GM18505 (cell line): Measurements from ENCODE around the gene MYH1.

ENCODE experiments used
- ATAC-seq: cut with Tn5 transposase; IDR thresholded peaks from one replicate; pipeline ENCODE4 v1.9.1; 2021; ENCODE audit not compliant: unreplicated experiment
- POLR2A ChIP-seq: IDR thresholded peaks from 4 replicates; pipeline ENCODE4 v1.6.1; 2011; ENCODE audit warnings: borderline replicate concordance; ENCODE audit not compliant: insufficient read depth, insufficient read length; ENCODE audit errors: extremely low read depth

The MYH1 gene

GRCh38 chr17:10447026-10447931, 71.1 kb downstream of the MYH1 start:
- no peak for TF ChIP-seq POLR2A
- no peak for ATAC-seq
